ENCODE measurements around the gene EBF3. TPM values are rescaled to one million over a fixed set of nuclear protein-coding genes. Genes with fewer than 3 reads are reported as not detected.

Gene EBF3
- total and polyA plus RNA-seq, 2 experiments from 2014 or later: 0.27 to 0.49 TPM

GRCh38 chr10:129935867-129936152 lies 28.3 kb downstream of the EBF3 start:
- Mint-ChIP-seq H3K27ac (no peak overlapping the region), H3K4me1 (no peaks in the 10 kb centered on the region), H3K4me3 (no peak overlapping the region), H3K9me3 (no peaks in the 10 kb centered on the region), H3K36me3 (ENCODE audit: low read depth) (no peaks in the 10 kb centered on the region), H3K27me3 (ENCODE audit: insufficient read depth, low read depth, poor library complexity) (peaks cover 2% of the 10 kb centered on the region)
- H3K79me2 ChIP-seq (replicated peaks; ENCODE audit: insufficient read depth): no peaks in the 10 kb centered on the region
- H3K4me1 ChIP-seq (ENCODE audit: insufficient read depth): no peaks in the 10 kb centered on the region
- no peaks in the 10 kb centered on the region for H3K36me3 ChIP-seq (ENCODE audit: insufficient read depth)
- H3K27me3 ChIP-seq (ENCODE audit: insufficient read depth): no peaks in the 10 kb centered on the region
- ATAC-seq (no peak), DNase-seq (ENCODE audit: low spot score) (no peak)
- no peak overlapping the region for H3K27ac ChIP-seq (ENCODE audit: low read depth)
- no peaks in the 10 kb centered on the region for H3K9me2 ChIP-seq (ENCODE audit: insufficient read depth)
- no peak overlapping the region for H3K4me3 ChIP-seq
- H4K20me1 ChIP-seq (replicated peaks; ENCODE audit: insufficient read depth): no peaks in the 10 kb centered on the region
- H2AFZ ChIP-seq: no peak overlapping the region
- no peak for TF ChIP-seq ZNF331 (CRISPR knock-in tag; IDR thresholded peaks at IDR 0.05; ENCODE audit: low read depth)
- no peak for TF ChIP-seq JUNB (IDR thresholded peaks at IDR 0.05; ENCODE audit: unreplicated experiment)
- no peak for TF ChIP-seq ETS1 (IDR thresholded peaks at IDR 0.05)
- no peak for TF ChIP-seq ZNF114 (CRISPR knock-in tag; IDR thresholded peaks at IDR 0.05)
- no peak for TF ChIP-seq ZNF462 (CRISPR knock-in tag; IDR thresholded peaks at IDR 0.05)
- TF ChIP-seq STAT1 (IDR thresholded peaks at IDR 0.05; ENCODE audit: unreplicated experiment): no peak
- no peak for TF ChIP-seq POLR2AphosphoS5 (IDR thresholded peaks at IDR 0.05; ENCODE audit: low read depth)
- no peak for TF ChIP-seq CREB1 (CRISPR knock-in tag; IDR thresholded peaks at IDR 0.05; ENCODE audit: low read depth)
- no peak for TF ChIP-seq EZH2 (IDR thresholded peaks at IDR 0.05; ENCODE audit: low read depth, unreplicated experiment)
- no peak for TF ChIP-seq REST (IDR thresholded peaks at IDR 0.05; ENCODE audit: unreplicated experiment)
- TF ChIP-seq CTCF (conservative IDR thresholded peaks at IDR 0.05; ENCODE audit: low read depth in 2 of 2): no peak
- no peak for TF ChIP-seq EZH2phosphoT487 (IDR thresholded peaks at IDR 0.05; ENCODE audit: unreplicated experiment)
- no peak for TF ChIP-seq NANOG (IDR thresholded peaks at IDR 0.05; ENCODE audit: borderline replicate concordance)
- no peaks in the 10 kb centered on the region for H3F3A ChIP-seq (replicated peaks; ENCODE audit: low read depth)
- H3K4me2 ChIP-seq: no peak overlapping the region
